HS-5 (cell line): ENCODE results near the gene GALNT13.
A peak's percentile ranks its signal among the peaks of the same experiment; 100 is the strongest.

Experiments used
- DNase-seq: peaks from one replicate; pipeline ENCODE4 v3.0.0-alpha.2; 2012; ENCODE audit warnings: low read depth

Gene GALNT13

DNA sequence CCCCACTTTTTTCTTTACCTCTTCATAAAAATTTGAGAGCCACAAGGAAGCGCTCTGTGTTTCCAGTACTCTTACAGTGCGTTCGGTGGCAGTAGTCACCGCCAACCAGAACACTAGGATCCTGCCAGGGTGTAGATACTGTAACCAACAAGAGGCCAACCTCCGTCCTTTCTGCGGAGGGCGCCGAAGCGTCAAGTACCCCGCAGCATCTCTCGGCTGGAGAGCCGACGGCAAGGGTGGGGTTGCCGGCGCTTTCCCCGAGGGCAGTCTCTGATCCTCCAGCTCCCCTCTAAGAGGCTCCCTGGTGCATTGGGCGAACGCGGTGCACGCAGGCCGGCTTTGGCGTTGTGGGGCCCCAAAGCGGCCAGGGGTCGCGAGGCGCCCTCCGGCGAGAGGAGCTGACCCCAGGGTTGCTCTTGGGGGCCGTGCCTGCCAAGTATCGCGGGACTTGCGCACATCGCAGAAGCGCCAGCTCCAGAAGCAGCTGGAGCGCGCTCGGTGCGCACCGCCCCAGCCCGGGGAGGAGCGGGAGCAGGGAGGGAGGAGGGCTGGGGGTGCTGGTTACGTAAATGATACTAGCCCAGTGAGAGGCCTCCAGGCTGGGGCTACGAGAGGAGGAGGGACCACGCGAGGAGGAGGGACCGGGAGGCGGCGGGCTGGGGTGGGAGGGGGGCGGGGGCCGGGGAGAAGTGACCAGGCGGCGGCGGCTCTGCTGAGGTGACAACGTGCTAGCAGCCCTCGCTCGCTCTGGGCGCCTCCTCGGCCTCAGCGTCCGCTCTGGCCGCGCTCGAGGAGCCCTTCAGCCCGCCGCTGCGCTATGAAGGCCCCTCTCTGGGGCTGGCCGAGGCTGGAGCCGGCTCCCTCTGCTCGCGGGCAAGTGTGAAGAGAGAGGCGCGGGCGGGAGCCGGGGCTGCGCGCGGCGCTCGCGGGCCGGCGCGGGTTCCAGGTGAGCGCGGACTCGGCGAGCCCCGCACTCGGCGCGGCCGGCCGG, at the start of gene GALNT13:
Gene GALNT13, plus strand, starts transcription at position 692 of the 991 bp plus-strand sequence.
- peak; percentile 83 for DNase-seq

- DNase-seq: peak; percentile 68
Observed at GRCh38 chr2:153823880-153824279, 47.8 kb upstream of the GALNT13 start.

DNA sequence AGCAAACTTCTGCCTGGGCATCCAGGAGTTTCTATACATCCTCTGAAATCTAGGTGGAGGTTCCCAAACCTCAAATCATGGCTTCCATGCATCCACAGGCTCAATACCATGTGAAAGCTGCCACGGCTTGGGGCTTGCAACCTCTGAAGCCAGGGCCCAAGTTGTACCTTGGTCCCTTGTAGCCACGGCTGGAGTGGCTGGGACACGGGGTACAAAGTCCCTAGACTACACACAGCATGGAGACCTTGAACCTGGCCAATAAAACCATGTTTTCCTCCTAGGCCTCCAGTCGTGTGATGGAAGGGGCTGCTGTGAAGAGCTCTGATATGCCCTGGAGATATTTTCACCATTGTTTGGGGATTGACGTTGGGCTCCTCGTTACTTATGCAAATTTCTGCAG, 43.4 kb upstream of the GALNT13 start:
- no peak for DNase-seq

DNA sequence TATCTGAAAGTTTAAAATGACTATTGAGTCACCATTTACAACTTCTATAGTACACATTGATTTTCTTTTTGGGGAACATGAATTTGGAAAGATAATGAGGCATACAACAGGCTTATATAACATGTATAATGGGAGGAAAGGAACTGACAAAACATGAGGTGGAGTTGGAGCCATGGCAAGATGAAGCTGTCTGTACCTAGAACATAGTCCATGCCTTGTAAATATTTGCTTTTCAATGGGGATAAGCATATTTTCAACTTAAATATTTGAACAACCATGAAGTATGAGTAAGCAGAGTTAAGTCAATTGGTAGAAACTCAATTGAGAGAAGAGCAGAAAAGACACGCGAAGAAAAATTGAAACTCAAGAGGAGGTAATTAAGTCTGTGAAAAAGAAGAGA, 37.1 kb upstream of the GALNT13 start:
- no peak for DNase-seq

DNA sequence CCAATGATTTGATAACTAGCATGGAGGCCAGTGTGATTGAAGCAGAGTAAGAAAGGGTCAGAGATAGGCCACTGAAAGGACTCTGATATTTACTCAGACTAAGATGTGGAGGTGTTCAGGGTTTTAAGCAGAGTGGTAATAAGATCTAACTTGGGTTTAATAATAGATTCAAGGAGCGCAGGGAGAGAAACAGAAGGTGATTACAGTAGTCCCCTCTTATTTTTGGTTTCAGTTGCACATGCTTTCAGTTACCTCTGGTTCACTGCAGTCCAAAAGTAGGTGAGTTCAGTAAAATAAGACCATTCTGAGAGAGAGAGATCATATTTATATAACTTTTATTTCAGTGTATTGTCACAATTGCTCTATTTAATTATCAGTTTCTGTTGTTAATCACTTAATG, 13.5 kb upstream of the GALNT13 start:
- no peak for DNase-seq

GRCh38 chr2:153864022-153864421, 7.7 kb upstream of the GALNT13 start:
- no peak for DNase-seq

DNA sequence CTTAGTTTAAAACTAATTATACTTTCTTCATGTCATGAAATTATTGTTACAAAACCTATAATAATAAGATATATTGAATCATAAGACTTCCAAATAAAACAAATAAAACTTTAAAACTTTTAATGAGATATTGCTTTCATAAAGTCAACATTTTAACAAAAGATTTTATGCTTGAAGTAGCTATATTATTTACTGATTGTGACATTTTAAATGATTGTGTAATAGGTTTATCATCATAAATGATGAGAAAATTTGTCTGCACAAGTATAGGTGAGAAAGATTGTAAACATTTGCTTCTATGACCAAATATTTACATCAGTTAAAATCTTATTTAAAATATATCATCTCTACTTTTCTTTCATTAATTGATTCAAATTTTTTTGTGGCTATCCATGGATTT, 5.1 kb upstream of the GALNT13 start:
- DNase-seq: no peak

DNA sequence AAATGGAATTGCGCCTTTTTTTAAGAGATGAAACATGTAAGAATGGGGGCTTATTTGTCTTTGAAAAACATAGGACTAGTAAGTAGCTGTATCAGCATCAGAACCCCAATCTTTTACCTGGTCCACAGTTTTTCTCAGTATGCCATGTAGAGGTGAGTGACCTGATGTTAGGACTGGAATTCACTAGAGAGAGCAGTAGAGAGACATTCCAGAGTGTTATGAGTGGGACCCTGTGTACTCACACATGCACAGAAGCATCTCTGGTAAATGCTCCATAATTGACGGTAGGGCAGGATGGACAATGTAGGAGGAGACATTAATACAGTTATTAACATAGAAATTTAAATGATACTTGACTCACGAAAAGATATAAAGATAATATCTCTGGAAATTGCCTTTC, 1.4 kb upstream of the GALNT13 start:
- no peak for DNase-seq

GRCh38 chr2:153872311-153873051, 759 bp downstream of the GALNT13 start:
- DNase-seq: no peak

DNA sequence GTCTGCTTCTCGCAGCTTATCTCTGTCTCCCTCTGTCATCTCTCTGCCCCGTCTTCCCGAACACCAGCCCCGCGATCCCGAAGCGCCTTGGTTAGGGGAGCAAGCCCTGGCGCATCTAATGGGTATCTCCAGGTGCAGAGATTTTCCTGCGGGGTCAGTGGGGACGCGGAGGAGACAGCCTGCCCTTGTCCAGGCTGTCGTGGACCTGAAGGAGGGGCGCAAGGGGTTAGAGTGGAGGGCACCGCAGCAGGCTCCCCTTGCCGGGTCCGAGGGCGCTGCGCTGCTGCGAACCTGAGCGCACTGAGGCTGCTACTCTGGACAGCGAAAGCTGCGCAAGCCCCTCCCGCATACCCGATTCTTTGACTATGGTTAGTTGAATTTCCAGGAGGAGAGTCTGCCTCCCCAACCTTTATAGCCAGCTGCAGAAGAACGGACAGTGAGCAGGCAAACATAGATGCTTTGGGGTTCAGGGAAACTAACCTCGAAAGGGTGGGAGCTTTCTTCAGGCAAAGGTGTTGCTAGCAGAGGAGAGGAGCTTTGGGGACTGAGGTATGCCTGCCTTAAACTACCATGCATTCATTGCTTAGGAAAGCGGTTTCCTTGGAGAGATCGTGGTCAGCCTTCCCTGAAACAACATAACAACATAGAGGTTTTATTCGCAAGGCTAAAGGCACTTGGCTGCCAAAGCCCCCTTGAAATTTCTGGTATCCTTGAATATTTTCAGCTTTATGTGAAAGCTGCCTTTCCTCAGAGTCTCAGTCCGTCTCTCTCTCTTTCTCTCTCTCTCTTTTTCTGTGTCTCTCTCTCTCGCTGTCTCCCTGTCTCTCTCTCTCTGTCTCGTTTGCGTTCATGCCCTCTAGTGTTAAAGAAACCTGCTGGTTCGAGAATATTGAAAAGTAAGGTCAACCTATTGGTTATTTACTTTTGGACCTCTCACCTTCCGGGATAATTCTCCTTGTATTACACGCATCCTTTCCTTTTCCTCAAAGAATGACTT, 1.6 kb downstream of the GALNT13 start:
- no peak for DNase-seq

DNA sequence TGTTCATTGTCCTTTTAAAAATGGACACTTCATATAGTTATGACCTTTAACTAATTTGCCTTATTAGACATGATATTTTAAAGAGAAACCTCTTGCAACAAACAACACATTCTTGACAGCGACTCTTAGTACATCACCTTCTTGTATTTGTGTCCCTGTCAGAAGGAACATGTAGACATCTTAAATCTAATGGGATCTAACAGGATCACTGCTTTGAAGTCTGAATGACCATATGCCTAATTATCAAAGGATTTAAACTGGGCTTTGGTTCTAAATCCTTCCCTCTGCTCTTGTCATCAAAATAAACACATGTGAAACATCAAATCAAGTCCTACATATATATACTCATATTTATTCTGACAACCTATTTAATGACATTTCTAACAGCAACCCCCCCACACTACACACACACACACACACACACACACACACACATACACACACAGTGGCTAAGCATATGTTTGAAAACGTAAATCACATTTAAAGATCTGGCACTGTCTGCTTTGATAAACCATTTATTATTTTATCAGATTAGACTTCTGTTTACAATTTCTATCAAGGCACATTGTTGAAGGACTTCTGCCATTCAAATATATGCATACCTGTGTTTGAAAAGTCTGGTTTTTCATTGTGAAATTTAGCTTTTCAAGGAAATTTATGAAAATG, 4.2 kb downstream of the GALNT13 start:
- DNase-seq: no peak

- DNase-seq: no peak
Observed at GRCh38 chr2:153880926-153881325, 9.2 kb downstream of the GALNT13 start.

GRCh38 chr2:153886833-153887232, 15.1 kb downstream of the GALNT13 start:
- no peak for DNase-seq

- no peak for DNase-seq
Observed at GRCh38 chr2:153890576-153890975, 18.9 kb downstream of the GALNT13 start.

DNA sequence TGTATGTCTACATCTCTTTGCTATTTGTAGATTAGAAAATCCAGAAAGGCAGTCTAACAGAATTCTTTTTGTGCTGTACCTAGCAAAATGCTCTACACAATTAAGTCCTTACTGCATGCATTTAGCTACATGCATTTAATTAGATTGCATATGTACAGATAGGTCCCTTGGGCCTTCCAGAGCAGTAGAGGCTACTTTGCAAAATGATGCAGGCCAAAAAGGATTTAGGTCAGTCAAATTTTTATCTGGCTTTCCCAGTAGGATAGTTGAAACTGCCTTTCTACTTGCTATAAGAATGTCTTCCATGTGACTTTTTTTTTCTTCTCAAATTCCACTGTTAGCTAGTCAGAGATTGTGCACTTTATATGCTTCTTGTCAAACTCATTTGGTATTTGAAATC, 19.3 kb downstream of the GALNT13 start:
- no peak for DNase-seq

DNA sequence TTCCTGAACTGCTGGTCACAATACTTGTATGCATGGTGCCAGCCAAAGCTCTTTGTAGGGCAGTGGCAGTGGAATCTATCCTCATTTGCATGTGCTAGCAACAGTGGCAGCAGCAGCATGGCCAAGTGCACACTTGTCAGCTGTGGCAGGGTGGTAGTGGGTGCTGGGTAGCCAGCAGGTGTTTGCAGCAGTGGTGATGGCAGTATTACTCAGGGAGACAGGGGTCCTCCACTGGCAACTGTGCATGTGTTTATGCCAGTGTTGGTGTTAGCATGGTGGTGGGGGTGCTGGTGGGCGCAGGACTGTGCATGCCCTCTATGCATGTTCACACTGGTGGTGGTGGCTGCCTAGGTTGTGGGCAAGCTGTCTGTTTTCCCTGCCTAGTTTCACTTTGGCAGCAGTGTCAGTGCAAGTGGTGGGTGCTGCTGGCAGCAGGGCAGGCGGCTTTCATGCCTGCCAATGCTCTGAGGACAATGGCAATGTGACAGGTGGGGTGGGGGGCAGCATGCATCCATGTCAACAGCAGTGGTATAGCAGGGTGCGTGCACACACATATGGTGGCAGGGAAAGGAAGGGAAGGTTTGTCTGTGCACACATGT, 41.2 kb downstream of the GALNT13 start:
- no peak for DNase-seq

DNA sequence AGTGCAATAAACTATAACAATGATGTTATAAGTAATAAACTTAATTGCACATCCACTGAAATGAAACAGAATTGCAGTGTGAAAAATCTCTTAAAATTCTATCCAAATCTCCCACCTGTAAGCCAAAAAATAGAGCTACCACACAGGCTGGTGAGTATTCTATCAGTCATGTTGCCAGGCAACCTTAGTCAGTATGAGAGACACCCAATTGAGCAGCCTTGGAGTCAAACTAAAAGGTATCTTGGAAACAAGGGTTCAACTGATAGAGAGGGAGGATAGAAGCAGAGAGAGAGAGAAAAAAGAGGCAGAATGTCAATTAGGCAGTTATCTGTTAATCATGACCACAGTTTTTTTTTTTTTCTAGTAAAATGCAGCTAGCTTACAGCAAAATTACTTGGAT, 45.8 kb downstream of the GALNT13 start:
- DNase-seq: no peak

- DNase-seq: no peak
Observed at GRCh38 chr2:153935511-153935910, 63.8 kb downstream of the GALNT13 start.

- DNase-seq: no peak
Observed at GRCh38 chr2:153939124-153939796, 67.5 kb downstream of the GALNT13 start.

DNA sequence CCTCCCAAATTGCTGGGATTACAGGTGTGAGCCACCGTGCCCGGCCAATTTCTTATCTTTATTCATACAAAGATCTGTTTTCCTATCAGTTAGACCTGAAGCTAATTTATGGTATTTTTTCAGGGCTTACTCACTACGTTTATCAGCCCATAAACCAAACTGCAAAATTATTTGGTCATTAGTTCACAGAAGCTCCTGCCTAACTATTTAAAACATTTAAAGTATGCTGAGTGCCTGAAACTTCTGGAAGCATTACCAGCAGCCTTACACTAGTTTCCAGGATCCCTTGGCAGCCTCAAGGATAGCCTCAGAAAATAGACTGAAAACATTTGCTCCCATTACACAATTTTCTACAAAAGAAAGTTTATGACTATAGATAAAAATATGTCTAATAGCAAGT, 68.8 kb downstream of the GALNT13 start:
- DNase-seq: peak; percentile 68
